GM12801 (cell line): ENCODE measurements around the gene GPC5.

Experiments
- TF ChIP-seq, protein P1 (sequence below): IDR thresholded peaks from one replicate; pipeline ENCODE4 v1.5.1; 2011; ENCODE audit warnings: control low read depth; ENCODE audit not compliant: insufficient read length; ENCODE audit errors: extremely low read depth

Gene GPC5

DNA sequence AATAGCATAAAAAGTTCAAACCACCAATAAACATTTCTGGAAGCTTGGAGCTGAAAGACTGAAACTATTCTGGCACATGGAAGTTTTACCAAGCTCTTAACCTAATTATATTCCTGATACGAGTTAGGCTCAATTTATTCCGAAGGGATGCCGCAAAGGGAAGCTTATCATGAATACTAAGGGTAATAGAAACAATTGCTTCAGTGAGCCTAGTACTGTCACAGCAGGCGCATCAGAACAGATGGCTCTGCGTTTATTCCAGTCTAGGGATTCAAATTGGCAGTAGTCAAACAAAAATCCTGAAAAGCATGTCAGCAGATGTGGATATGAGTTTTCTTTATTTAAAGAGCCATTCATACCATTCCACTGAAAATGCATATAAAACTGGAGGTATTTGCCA lies 779.5 kb downstream of the GPC5 start:
- TF ChIP-seq, protein P1, sequence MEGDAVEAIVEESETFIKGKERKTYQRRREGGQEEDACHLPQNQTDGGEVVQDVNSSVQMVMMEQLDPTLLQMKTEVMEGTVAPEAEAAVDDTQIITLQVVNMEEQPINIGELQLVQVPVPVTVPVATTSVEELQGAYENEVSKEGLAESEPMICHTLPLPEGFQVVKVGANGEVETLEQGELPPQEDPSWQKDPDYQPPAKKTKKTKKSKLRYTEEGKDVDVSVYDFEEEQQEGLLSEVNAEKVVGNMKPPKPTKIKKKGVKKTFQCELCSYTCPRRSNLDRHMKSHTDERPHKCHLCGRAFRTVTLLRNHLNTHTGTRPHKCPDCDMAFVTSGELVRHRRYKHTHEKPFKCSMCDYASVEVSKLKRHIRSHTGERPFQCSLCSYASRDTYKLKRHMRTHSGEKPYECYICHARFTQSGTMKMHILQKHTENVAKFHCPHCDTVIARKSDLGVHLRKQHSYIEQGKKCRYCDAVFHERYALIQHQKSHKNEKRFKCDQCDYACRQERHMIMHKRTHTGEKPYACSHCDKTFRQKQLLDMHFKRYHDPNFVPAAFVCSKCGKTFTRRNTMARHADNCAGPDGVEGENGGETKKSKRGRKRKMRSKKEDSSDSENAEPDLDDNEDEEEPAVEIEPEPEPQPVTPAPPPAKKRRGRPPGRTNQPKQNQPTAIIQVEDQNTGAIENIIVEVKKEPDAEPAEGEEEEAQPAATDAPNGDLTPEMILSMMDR = no peak

DNA sequence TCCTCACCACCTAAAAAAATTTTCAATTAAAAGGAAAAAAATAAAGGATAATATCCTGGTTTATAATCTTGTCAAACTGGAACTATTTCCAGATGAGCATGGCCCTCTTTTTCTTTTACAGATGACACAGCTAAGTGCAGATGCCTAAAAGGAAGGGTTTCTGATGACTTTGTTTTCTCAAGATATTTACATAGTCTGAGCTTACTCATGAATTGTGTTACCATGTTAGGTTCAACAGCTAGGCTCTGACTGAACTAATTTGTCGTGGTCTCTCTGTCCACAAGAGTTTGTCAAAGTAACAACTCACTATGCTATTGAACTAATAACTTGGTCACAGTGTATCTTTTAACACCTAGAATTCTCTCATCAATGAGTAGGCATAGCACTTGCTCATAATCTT lies 780.8 kb downstream of the GPC5 start:
- TF ChIP-seq, protein P1 = no peak

DNA sequence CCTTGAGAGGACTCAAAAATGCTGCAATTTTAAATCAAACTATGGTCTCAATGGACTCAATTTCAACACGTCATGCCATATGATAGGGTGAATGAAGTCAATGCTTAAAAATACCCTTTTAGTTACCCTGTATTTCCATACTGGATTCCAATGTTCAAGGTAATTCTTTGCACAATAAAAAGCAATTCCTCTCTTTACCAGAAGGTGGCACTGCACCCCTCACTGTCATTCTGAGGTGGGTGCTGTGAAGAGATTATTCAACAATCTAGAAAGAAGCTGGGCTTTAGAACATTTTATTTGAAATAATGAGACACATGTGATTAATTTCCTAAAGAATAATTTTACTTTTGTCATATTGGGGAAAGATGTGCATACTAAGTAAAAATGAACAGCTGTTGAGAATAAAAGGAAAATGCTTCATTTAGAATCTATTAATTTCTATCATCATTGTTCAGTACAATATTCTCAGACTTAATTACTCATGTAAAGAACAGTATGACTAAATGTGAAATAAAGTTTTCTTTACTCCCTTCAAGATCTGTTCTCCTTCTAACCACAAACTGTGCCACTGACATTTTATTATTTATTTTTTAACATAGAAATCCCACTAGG lies 789.1 kb downstream of the GPC5 start:
- TF ChIP-seq, protein P1 = no peak

DNA sequence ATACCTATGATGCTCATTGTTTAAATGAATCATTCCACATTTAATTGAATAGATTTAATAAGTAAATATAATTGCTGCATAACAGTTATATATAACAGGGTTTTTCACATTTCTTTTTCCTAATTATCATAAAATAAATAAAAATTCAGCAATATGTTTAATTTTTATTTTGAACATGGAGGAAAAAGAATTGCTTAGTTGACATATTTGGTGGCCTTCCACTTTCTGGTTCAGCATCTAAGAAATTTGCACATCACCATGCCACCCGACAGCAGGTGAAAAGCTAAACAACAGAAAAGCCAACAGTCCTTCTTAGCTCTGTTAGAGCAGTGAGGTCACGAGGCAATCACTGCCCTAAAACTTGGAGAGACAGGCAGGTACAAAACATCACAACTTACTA lies 790.2 kb downstream of the GPC5 start:
- TF ChIP-seq, protein P1 = no peak

DNA sequence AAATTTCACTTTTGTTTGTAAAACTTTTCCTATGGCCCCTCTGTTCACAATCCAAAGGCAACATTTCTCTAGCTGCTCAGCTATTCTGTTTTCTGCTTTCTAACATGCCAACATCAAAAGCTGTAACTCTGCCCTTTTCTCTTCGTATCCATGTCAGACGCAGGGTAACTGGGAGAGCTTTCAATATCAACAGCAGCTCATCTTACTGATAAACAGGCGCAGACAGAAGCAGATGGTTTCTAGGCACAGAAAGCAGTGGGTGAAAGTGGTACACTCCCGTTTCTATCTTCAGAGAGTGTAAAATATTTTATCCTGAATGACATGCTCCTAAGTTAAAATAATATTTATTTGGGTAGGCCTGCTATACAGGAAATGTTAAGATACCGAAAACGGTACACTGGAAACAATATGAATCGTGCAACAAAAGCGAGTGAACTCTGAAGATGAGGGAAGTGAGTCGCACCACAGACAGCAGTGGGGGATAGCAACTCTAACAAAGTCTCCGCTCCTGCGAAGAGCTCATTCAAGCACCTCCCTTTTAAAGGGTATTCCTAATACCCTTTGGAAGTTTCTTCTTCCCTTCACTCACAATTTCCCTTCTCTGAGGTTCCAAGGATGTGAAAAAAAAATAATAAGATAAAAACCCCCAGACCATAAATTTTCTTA lies 798.3 kb downstream of the GPC5 start:
- TF ChIP-seq, protein P1 = no peak

DNA sequence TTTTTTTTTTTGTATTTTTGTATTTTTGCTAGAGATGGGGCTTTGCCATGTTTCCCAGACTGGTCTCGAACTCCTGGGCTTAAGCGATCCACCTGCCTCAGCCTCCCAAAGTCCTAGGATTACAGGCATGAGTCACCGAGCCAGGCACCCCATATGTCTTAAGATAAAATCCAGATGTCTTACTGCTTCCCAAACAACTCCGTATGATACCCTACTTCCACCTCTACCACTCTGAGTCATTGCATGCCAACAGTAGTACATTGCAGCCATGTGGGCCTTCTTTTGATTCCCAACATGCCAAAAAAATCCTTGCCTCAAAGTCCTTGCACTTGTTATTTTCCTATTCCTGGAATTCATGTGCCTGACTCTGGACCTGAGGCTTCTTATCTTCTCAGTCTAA lies 799.2 kb downstream of the GPC5 start:
- TF ChIP-seq, protein P1 = no peak

DNA sequence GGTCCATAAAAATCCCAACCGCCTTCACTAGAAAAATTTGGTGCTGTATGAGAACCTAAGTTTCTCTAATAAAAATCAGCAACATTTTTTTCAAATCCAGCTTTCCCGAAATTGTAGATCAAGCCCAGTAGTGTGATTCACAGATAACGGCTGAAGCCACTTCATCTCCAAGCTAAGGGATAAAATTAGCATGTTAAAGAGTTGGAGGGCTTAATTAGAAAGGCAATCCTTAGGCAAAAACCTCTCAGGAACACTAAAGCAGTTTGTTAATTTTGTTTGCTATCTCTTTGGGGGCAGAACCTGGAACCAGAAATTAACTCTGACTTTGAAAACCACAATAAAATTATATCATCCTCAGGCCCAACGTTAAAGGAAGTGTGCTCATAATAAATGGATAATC lies 820.2 kb downstream of the GPC5 start:
- TF ChIP-seq, protein P1 = no peak
